Ectodermal cell (in vitro differentiated cells): ENCODE data around the gene LDLRAP1.
A peak's percentile ranks its signal among the peaks of the same experiment; 100 is the strongest.

Source experiments
- H3K27ac ChIP-seq: 2 replicates; pipeline ENCODE4 v1.7.0; 2013; ENCODE audit warnings: mild to moderate bottlenecking, low read depth, low read length; ENCODE audit not compliant: insufficient read depth, poor library complexity, severe bottlenecking
- H3K27me3 ChIP-seq: 2 replicates; pipeline ENCODE4 v1.7.0; 2013; ENCODE audit warnings: mild to moderate bottlenecking, low read length; ENCODE audit not compliant: insufficient read depth, control insufficient read depth, poor library complexity, severe bottlenecking
- H3K36me3 ChIP-seq: one replicate; pipeline ENCODE4 v1.7.0; 2013; ENCODE audit warnings: low read length; ENCODE audit not compliant: control insufficient read depth, insufficient read depth
- H3K4me1 ChIP-seq: one replicate; pipeline ENCODE4 v1.7.0; 2013; ENCODE audit warnings: low read length; ENCODE audit not compliant: control insufficient read depth, insufficient read depth
- H3K4me3 ChIP-seq: 2 replicates; pipeline ENCODE4 v1.7.0; 2013; ENCODE audit warnings: low read depth, low read length, control low read depth; ENCODE audit not compliant: insufficient read depth
- H3K9me3 ChIP-seq: 2 replicates; pipeline ENCODE4 v1.7.0; 2013; ENCODE audit warnings: mild to moderate bottlenecking, low read length, moderate library complexity; ENCODE audit not compliant: control insufficient read depth
- WGBS, 2 experiments: methylation state at CpG; one replicate each; pipeline ENCODE4 v1.1.7; 2013; ENCODE audit warnings: missing lambda C conversion rate in 2 of 2; 5-methylcytosine and 5-hydroxymethylcytosine counted together

The LDLRAP1 gene

DNA sequence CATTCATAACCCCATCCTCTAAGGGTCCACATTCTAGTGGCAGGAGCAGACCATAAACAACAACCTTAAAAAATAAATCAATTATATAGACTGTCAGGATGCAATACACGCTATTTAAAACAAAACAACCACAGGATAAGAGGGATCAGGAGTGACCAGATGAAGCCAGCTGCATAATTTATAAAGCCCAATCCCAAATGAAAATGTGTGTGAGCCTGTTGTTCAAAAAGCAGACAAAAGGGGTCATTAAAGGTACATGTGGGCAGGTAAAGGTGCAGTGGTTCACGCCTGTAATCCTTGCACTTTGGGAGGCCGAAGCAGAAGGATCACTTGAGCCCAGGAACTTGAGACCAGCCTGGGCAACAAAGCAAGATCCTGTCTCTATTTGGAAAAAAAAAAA is 10.4 kb upstream of the LDLRAP1 start:
- WGBS, 2 experiments: 93 to 98% methylated on average over 2 to 3 of the region's 3 CpGs
- no peaks in the 10 kb centered on the region for H3K27me3 ChIP-seq
- H3K27ac ChIP-seq: no peak overlapping the region
- no peak overlapping the region for H3K4me3 ChIP-seq
- no peaks in the 10 kb centered on the region for H3K36me3 ChIP-seq
- peaks cover 7% of the 10 kb centered on the region for H3K4me1 ChIP-seq
- no peaks in the 10 kb centered on the region for H3K9me3 ChIP-seq

DNA sequence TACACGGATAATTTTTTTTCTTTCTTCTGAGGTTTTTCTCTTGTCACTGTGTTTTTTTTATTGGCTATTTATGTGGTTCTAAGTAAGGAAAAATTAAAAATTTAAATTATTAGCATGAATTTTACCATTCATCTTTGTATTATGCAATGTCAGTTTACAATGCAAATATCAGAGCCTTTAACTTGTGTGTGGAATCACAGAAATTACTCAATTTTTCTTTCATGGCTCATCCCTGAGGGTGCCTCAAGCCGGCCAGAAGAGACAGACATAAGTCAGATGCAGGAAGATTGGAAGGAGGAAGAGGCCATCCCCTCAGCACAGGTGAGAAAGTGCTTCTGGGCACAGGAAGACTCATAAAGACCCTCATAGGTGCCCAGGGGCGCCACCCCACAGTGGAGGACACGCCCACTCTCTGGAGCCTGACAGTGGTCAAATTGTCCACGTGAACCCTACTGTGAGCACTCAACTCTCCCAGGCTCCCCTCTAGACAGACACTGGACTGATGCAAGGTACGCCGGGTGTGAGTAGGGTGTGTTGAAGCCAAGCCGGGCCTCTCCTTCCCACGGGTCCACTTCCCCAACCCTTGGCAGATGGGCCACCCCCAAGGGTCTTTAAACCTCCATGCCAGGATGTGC is 9.5 kb upstream of the LDLRAP1 start:
- H3K4me3 ChIP-seq: no peak overlapping the region

GRCh38 chr1:25534410-25534788 is 9.0 kb upstream of the LDLRAP1 start:
- Histone ChIP-seq H3K4me1 (peaks cover 7% of the 10 kb centered on the region), H3K27me3 (no peaks in the 10 kb centered on the region), H3K9me3 (no peaks in the 10 kb centered on the region), H3K36me3 (no peaks in the 10 kb centered on the region), H3K27ac (no peak overlapping the region), H3K4me3 (no peak overlapping the region)
- 93 to 96% methylated on average over 4 of the region's 4 CpGs for WGBS, 2 experiments

More for the DNA sequence above, 9.5 kb upstream of the LDLRAP1 start:
- H3K4me1 ChIP-seq: peaks cover 7% of the 10 kb centered on the region
- WGBS, 2 experiments: 79 to 81% methylated on average over 8 to 9 of the region's 9 CpGs
- no peaks in the 10 kb centered on the region for H3K36me3 ChIP-seq
- no peaks in the 10 kb centered on the region for H3K9me3 ChIP-seq
- H3K27ac ChIP-seq: no peak overlapping the region
- no peaks in the 10 kb centered on the region for H3K27me3 ChIP-seq

- Histone ChIP-seq H3K36me3 (no peaks in the 10 kb centered on the region), H3K27ac (no peak overlapping the region), H3K9me3 (no peaks in the 10 kb centered on the region), H3K27me3 (no peaks in the 10 kb centered on the region), H3K4me3 (no peak overlapping the region), H3K4me1 (peaks cover 7% of the 10 kb centered on the region)
- 88% methylated on average over 3 of the region's 3 CpGs for WGBS, 2 experiments
Observed at GRCh38 chr1:25536124-25536523, 7.3 kb upstream of the LDLRAP1 start.

- H3K9me3 ChIP-seq: no peaks in the 10 kb centered on the region
- no peak overlapping the region for H3K4me3 ChIP-seq
- H3K27me3 ChIP-seq: no peaks in the 10 kb centered on the region
- 49 to 51% methylated on average over 5 to 7 of the region's 7 CpGs for WGBS, 2 experiments
- no peak overlapping the region for H3K27ac ChIP-seq
- H3K36me3 ChIP-seq: no peaks in the 10 kb centered on the region
- H3K4me1 ChIP-seq: peaks cover 7% of the 10 kb centered on the region
Observed at GRCh38 chr1:25537153-25537831, 6.1 kb upstream of the LDLRAP1 start.

GRCh38 chr1:25538191-25538767 is 5.1 kb upstream of the LDLRAP1 start:
- Histone ChIP-seq H3K27me3 (no peaks in the 10 kb centered on the region), H3K9me3 (no peaks in the 10 kb centered on the region), H3K36me3 (no peaks in the 10 kb centered on the region), H3K4me1 (peaks cover 7% of the 10 kb centered on the region), H3K27ac (no peak overlapping the region), H3K4me3 (no peak overlapping the region)
- 81 to 87% methylated on average over 4 of the region's 4 CpGs for WGBS, 2 experiments

DNA sequence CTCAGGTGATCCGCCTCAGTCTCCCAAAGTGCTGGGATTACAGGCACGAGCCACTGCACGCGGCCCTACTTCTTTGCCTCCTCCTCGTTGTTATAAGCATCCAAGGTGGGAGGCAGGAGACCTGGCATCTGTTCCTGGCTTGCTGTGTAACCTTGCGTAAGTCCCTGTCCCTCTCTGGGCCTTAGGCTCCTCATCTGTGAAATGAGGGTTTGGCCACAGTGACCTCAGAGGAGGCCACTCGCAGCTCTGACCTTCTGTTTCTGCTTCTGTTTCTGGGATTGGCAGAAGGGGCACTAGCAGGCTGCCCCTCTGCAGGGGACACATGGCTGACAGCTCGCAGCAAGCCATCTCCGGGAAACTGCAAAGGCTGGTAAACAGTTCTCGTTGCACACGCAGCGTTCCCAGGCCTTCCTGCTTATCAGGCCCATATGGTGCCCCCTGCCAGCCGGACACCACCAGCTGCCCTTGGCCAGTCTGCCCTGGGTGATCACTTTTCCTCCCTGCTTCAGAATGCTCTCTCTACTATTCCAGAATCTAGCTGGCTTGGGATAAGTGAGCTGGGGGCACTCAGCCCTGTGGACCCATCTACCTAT is 2.6 kb upstream of the LDLRAP1 start:
- Histone ChIP-seq H3K4me1 (peaks cover 14% of the 10 kb centered on the region), H3K4me3 (no peak overlapping the region), H3K27me3 (peaks cover 20% of the 10 kb centered on the region), H3K9me3 (no peaks in the 10 kb centered on the region), H3K27ac (no peak overlapping the region), H3K36me3 (no peaks in the 10 kb centered on the region)
- 90% methylated on average over 13 of the region's 13 CpGs for WGBS, 2 experiments

- Histone ChIP-seq H3K4me3 (no peak overlapping the region), H3K27me3 (peaks cover 20% of the 10 kb centered on the region), H3K27ac (no peak overlapping the region), H3K36me3 (no peaks in the 10 kb centered on the region), H3K4me1 (peaks cover 14% of the 10 kb centered on the region), H3K9me3 (no peaks in the 10 kb centered on the region)
- 89 to 93% methylated on average over 1 of the region's 1 CpG for WGBS, 2 experiments
Observed at GRCh38 chr1:25541425-25541824, 2.0 kb upstream of the LDLRAP1 start.

DNA sequence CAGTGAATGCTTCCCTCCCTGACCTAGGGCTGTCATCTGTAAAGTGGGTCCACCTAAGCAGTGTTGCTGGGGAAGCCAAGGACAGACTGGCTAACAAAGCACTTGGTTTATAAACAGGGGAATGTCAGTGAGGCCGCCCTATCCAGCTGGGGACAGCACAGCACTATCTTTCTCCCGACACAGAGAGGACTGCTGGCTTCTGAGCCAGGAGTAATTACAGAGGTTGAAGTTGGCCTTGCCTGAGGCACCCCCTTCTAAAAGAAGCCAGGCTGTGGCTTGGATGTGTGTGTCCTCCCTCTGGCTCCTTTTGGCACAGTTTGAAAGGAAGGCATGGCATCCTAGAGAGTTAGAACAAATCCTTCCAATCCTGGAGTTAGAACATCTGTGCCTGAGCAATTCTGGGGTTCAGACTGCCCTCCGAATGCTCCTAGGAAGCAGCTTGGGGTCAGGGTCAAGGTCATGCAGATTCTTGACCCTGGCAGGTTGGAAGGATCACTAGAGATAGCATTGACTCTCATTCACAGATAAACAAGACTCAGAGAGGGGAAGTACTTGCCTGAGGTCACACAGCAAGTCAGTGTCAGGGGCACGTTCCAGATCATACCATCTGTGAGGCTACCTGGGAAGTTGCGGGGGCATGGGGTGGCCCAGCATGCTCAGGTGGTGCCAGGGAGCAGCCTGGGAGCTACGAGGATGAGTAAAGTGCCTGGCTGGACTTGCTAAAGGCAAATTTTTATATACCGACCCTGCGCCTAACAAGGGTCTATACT is 1.3 kb upstream of the LDLRAP1 start:
- Histone ChIP-seq H3K27ac (no peak overlapping the region), H3K4me3 (no peak overlapping the region), H3K4me1 (peaks cover 11% of the 10 kb centered on the region), H3K36me3 (no peaks in the 10 kb centered on the region), H3K27me3 (peaks cover 20% of the 10 kb centered on the region), H3K9me3 (no peaks in the 10 kb centered on the region)
- 91 to 94% methylated on average over 8 of the region's 8 CpGs for WGBS, 2 experiments

GRCh38 chr1:25543005-25543424 is 391 bp upstream of the LDLRAP1 start:
- Histone ChIP-seq H3K27me3 (peaks cover 20% of the 10 kb centered on the region), H3K36me3 (no peaks in the 10 kb centered on the region), H3K4me3 (peak overlapping the region; percentile 72), H3K4me1 (peaks cover 8% of the 10 kb centered on the region), H3K27ac (no peak overlapping the region), H3K9me3 (no peaks in the 10 kb centered on the region)
- 31 to 36% methylated on average over 7 of the region's 7 CpGs for WGBS, 2 experiments
